Measurements from ENCODE around the gene SSB. TPM values are rescaled to one million over a fixed set of nuclear protein-coding genes. Genes with fewer than 3 reads are reported as not detected.

The SSB gene
- total RNA-seq, 1 donor from 2014 or later: 296 TPM

GRCh38 chr2:169767243-169767888 is 31.3 kb upstream of the SSB start:
- Mint-ChIP-seq H3K4me1 (no peaks in the 10 kb centered on the region), H3K27ac (no peak overlapping the region), H3K9me3 (peaks cover 3% of the 10 kb centered on the region), H3K27me3 (ENCODE audit: insufficient read depth, low read depth) (no peaks in the 10 kb centered on the region), H3K36me3 (peaks cover 14% of the 10 kb centered on the region), H3K4me3 (no peak overlapping the region)
- Histone ChIP-seq H4K20me1 (ENCODE audit: low read depth) (no peaks in the 10 kb centered on the region), H3K9ac (no peak overlapping the region), H3K4me2 (no peak overlapping the region), H3K4me1 (no peaks in the 10 kb centered on the region), H3K9me3 (ENCODE audit: low read depth) (no peaks in the 10 kb centered on the region), H3K27me3 (no peaks in the 10 kb centered on the region), H3K79me2 (ENCODE audit: low read depth) (no peaks in the 10 kb centered on the region), H3K27ac (no peak overlapping the region), H3K4me3 (no peak overlapping the region), H3F3A (ENCODE audit: low read depth) (no peaks in the 10 kb centered on the region), H3K36me3 (no peaks in the 10 kb centered on the region), H2AFZ (replicated peaks) (no peak overlapping the region)
- peak; percentile 52 for DNase-seq (ENCODE audit: low spot score)
- TF ChIP-seq EZH2 (IDR thresholded peaks at IDR 0.05) (no peak), CTCF (IDR thresholded peaks at IDR 0.05) (peak; percentile 66), EZH2phosphoT487 (IDR thresholded peaks at IDR 0.05) (no peak)

GRCh38 chr2:169768262-169768995 is 30.2 kb upstream of the SSB start:
- no peaks in the 10 kb centered on the region for H3K79me2 ChIP-seq (ENCODE audit: low read depth)
- DNase-seq (ENCODE audit: low spot score): no peak
- H3K4me1 Mint-ChIP-seq: no peaks in the 10 kb centered on the region
- no peaks in the 10 kb centered on the region for H3K4me1 ChIP-seq
- H3K27me3 ChIP-seq: no peaks in the 10 kb centered on the region
- no peak overlapping the region for H3K4me3 ChIP-seq
- no peaks in the 10 kb centered on the region for H3K9me3 Mint-ChIP-seq
- H3F3A ChIP-seq (ENCODE audit: low read depth): no peaks in the 10 kb centered on the region
- H3K9ac ChIP-seq: no peak overlapping the region
- H3K27ac Mint-ChIP-seq: no peak overlapping the region
- no peak overlapping the region for H3K4me2 ChIP-seq
- no peak overlapping the region for H3K27ac ChIP-seq
- H3K27me3 Mint-ChIP-seq (ENCODE audit: insufficient read depth, low read depth): no peaks in the 10 kb centered on the region
- no peak overlapping the region for H2AFZ ChIP-seq (replicated peaks)
- no peaks in the 10 kb centered on the region for H3K9me3 ChIP-seq (ENCODE audit: low read depth)
- TF ChIP-seq EZH2 (IDR thresholded peaks at IDR 0.05): no peak
- TF ChIP-seq CTCF (IDR thresholded peaks at IDR 0.05): no peak
- no peak for TF ChIP-seq EZH2phosphoT487 (IDR thresholded peaks at IDR 0.05)
- H3K4me3 Mint-ChIP-seq: no peak overlapping the region
- H3K36me3 Mint-ChIP-seq: peaks cover 6% of the 10 kb centered on the region
- H4K20me1 ChIP-seq (ENCODE audit: low read depth): no peaks in the 10 kb centered on the region
- H3K36me3 ChIP-seq: no peaks in the 10 kb centered on the region

- H4K20me1 ChIP-seq (ENCODE audit: low read depth): no peaks in the 10 kb centered on the region
These were observed 27.6 kb upstream of the SSB start for GRCh38 chr2:169771021-169771420.

More at GRCh38 chr2:169771021-169771420, 27.6 kb upstream of the SSB start:
- no peak overlapping the region for H3K4me3 Mint-ChIP-seq
- H3K9me3 ChIP-seq (ENCODE audit: low read depth): no peaks in the 10 kb centered on the region
- no peak overlapping the region for H3K27ac ChIP-seq
- TF ChIP-seq CTCF (IDR thresholded peaks at IDR 0.05): no peak
- no peak for TF ChIP-seq EZH2phosphoT487 (IDR thresholded peaks at IDR 0.05)
- no peak for TF ChIP-seq EZH2 (IDR thresholded peaks at IDR 0.05)
- no peaks in the 10 kb centered on the region for H3K4me1 ChIP-seq
- no peaks in the 10 kb centered on the region for H3K27me3 ChIP-seq
- no peak overlapping the region for H3K9ac ChIP-seq
- no peak overlapping the region for H3K27ac Mint-ChIP-seq
- H3K4me3 ChIP-seq: no peak overlapping the region
- H3F3A ChIP-seq (ENCODE audit: low read depth): no peaks in the 10 kb centered on the region
- no peaks in the 10 kb centered on the region for H3K36me3 ChIP-seq
- no peaks in the 10 kb centered on the region for H3K27me3 Mint-ChIP-seq (ENCODE audit: insufficient read depth, low read depth)
- H3K79me2 ChIP-seq (ENCODE audit: low read depth): no peaks in the 10 kb centered on the region
- H3K9me3 Mint-ChIP-seq: no peaks in the 10 kb centered on the region
- no peak overlapping the region for H2AFZ ChIP-seq (replicated peaks)
- peaks cover 3% of the 10 kb centered on the region for H3K36me3 Mint-ChIP-seq
- DNase-seq (ENCODE audit: low spot score): no peak
- no peak overlapping the region for H3K4me2 ChIP-seq
- H3K4me1 Mint-ChIP-seq: peaks cover 3% of the 10 kb centered on the region
